ENCODE data around the gene RAB26.
"Not testable (repeated sequence)": the region's sequence is repeated elsewhere in the genome, so short reads cannot be mapped to it uniquely, and the experiment has no call there.

The RAB26 gene

DNA sequence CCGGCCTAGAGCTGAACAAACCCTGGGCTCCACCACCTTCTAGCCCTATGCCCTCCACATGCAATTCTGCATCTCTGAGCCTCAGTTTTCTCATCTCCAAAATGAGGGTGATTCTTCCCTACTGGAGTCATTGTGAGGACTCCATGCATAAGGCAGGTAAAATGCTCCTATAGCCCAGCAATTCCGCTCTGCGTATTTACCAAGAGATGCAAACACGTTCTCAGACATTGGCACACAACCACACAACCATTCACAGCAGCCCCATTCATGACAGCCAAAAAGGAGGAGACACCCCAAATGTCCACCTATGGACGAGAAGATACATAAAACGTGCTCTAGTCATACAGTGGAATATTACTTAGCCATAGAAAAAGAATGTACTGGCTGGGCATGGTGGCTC lies 51.9 kb downstream of the RAB26 start:
- no peak for DNase-seq

DNA sequence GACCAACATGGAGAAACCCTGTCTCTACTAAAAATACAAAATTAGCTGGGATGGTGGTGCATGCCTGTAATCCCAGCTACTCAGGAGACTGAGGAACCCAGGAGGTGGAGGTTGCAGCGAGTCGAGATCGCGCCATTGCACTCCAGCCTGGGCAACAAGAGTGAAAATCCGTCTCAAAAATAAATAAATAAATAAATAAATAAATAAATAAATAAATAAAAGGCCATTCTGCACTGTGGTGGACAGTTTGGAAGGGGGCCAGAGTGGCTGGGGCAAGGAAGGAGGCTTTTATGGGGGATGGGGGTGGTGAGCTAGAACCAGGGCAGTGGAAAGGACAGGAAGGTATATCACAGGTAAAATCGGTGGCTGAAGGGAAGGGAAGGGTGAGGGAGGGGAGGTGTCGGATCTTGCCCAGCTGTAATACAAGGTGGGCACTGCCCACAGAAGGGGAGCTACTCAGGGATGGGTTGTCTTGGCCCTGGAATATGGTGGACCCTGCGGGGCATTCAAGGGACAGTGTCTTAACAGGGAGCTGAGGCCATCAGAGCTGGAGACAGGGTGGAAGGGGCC lies 54.8 kb downstream of the RAB26 start:
- DNase-seq: not testable (repeated sequence)

All from activated CD4-positive, alpha-beta T cell treated with anti-CD3 and anti-CD28 coated beads for 48 hours (primary cell).